Kidney (tissue), 14 donors: Measurements from ENCODE around the gene SH3RF2. TPM values are rescaled to one million over a fixed set of nuclear protein-coding genes. Genes with fewer than 3 reads are reported as not detected.

Experiments used
- DNase-seq, 5 donors: peaks; one replicate each; pipeline ENCODE4 v3.0.0-alpha.2; 2013 to 2020
- FAIRE-seq: peaks from 2 replicates; lab custom pipeline; 2012; peaks lifted over from hg19 to GRCh38; lab: Jason Lieb, UNC
- H3K27ac ChIP-seq, 2 donors: one replicate each; pipeline ENCODE4 v1.7.0; 2013; ENCODE audit warnings: low read depth in 2 of 2, low read length in 2 of 2, inconsistent platforms in 1 of 2
- H3K27me3 ChIP-seq: one replicate; pipeline ENCODE4 v1.7.1; 2013; ENCODE audit warnings: low read length, inconsistent platforms; ENCODE audit not compliant: control insufficient read depth, insufficient read depth
- H3K36me3 ChIP-seq, 3 donors: one replicate each; pipeline versions ENCODE4 v1.7.0 to v1.7.1; 2013; ENCODE audit warnings: low read length in 3 of 3, control low read depth in 1 of 3, inconsistent platforms in 1 of 3; ENCODE audit not compliant: insufficient read depth in 3 of 3, control insufficient read depth in 2 of 3
- H3K4me1 ChIP-seq, 3 donors: one replicate each; pipeline versions ENCODE4 v1.7.0 to v1.7.1; 2013; ENCODE audit warnings: low read length in 3 of 3, inconsistent platforms in 1 of 3, low read depth in 1 of 3; ENCODE audit not compliant: control insufficient read depth in 2 of 3, insufficient read depth in 2 of 3
- H3K4me3 ChIP-seq, 3 donors: one replicate each; pipeline versions ENCODE4 v1.7.0 to v1.8.1; 2013; ENCODE audit warnings: low read length in 3 of 3, control low read depth in 1 of 3, inconsistent platforms in 1 of 3
- H3K9ac ChIP-seq, 3 donors: one replicate each; pipeline versions ENCODE4 v1.7.0 to v1.7.1; 2013; ENCODE audit warnings: low read length in 3 of 3, control low read depth in 1 of 3, inconsistent platforms in 1 of 3
- H3K9me3 ChIP-seq, 3 donors: one replicate each; pipeline versions ENCODE4 v1.7.0 to v1.7.1; 2013; ENCODE audit warnings: low read length in 3 of 3, control low read depth in 1 of 3, inconsistent platforms in 1 of 3; ENCODE audit not compliant: control insufficient read depth in 2 of 3, insufficient read depth in 1 of 3
- intact Hi-C: fragments of 100-400 bp; cut with DNase I; formaldehyde crosslinking; loops from one replicate; pipeline ENCODE4 v1.11.1; 2022
- polyA plus RNA-seq: library from polyadenylated mRNA; stranded (reverse); fragments of 350-450 nt; fragmentation: Illumina TruSeq; extraction: RNeasy Lipid Tissue Mini Kit (QIAGEN cat#74804); gene quantifications from one replicate; pipeline ENCODE4 v1.2.3, GENCODE V29; 2014; ENCODE audit warnings: low read depth, low replicate concordance; ENCODE audit not compliant: insufficient read depth
- total RNA-seq: library from RNA; stranded (reverse); fragmentation: NEBNext Ultra II Directional; extraction: Animal tissue kit (Norgen Biotek cat#: 25700); gene quantifications from one replicate; pipeline ENCODE4 v1.2.1, GENCODE V29; 2021
- TF ChIP-seq, protein P1 (sequence below): IDR thresholded peaks from 3 replicates; pipeline ENCODE4 v1.5.1; 2012; ENCODE audit warnings: mild to moderate bottlenecking, moderate library complexity, borderline replicate concordance; ENCODE audit not compliant: insufficient read depth; ENCODE audit errors: extremely low read depth
- donor health status: control.
- donor health status: control.
- donor health status: control.
- donor health status: control.
- donor health status: control.
- donor health status: DM: yes; HTN: yes; CAD: no.
- donor health status: Normal renal cell carcinoma (clear cell type).

The SH3RF2 gene
- total and polyA plus RNA-seq, 2 donors from 2014 or later = 1.3 to 4.9 TPM

GRCh38 chr5:145958436-145958835 lies 22.1 kb downstream of the SH3RF2 start:
- TF ChIP-seq, protein P1, sequence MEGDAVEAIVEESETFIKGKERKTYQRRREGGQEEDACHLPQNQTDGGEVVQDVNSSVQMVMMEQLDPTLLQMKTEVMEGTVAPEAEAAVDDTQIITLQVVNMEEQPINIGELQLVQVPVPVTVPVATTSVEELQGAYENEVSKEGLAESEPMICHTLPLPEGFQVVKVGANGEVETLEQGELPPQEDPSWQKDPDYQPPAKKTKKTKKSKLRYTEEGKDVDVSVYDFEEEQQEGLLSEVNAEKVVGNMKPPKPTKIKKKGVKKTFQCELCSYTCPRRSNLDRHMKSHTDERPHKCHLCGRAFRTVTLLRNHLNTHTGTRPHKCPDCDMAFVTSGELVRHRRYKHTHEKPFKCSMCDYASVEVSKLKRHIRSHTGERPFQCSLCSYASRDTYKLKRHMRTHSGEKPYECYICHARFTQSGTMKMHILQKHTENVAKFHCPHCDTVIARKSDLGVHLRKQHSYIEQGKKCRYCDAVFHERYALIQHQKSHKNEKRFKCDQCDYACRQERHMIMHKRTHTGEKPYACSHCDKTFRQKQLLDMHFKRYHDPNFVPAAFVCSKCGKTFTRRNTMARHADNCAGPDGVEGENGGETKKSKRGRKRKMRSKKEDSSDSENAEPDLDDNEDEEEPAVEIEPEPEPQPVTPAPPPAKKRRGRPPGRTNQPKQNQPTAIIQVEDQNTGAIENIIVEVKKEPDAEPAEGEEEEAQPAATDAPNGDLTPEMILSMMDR = no peak
- Histone ChIP-seq H3K4me1 (no peaks in the 10 kb centered on the region), H3K4me3 (no peak overlapping the region), H3K36me3 (no peaks in the 10 kb centered on the region), H3K9ac (no peak overlapping the region), H3K27me3 (no peaks in the 10 kb centered on the region), H3K27ac (no peak overlapping the region), H3K9me3 (no peaks in the 10 kb centered on the region)
- FAIRE-seq (no peak), DNase-seq (no peak)
- intact Hi-C loops = no loop called here

GRCh38 chr5:145960166-145960565 lies 23.8 kb downstream of the SH3RF2 start:
- TF ChIP-seq, protein P1 = no peak
- Histone ChIP-seq H3K27me3 (no peaks in the 10 kb centered on the region), H3K9me3 (no peaks in the 10 kb centered on the region), H3K9ac (no peak overlapping the region), H3K36me3 (no peaks in the 10 kb centered on the region), H3K4me3 (no peak overlapping the region), H3K4me1 (no peaks in the 10 kb centered on the region), H3K27ac (no peak overlapping the region)
- DNase-seq (no peak), FAIRE-seq (no peak)
- intact Hi-C loops = no loop called here

DNA sequence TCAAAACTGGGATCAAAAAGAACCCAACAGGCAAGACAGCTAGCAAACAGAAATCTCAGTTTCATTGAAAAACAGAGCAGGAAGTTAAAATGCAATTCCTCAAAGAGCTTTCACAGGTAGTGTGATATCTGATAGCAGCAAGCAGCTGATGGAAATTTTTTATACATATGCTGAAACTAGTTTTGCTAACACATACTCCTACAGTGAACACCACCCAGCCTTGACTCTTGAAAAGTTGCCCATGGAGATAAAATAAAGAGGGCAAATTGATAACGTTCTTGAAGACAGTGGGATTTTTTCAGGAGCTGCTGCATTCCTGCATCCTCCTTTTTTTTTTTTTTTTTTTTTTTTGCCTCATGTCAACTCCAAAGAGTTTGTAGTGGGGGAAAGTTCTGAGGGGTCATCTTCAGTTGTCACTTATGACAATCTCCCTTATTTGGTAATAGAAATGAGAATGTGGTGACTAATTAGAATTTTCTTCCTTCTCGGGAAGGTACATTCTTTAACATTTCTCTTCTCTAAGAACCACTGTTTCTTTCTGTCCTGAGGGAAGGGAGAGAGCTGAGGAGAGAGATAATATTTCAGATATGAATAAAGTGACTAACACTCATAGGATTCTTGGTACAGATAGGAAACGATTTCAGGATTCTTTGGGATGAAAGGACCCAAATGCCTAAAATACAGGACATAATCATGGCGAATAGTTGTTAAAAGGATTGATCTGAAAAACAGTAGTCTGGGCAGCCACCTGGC lies 24.6 kb downstream of the SH3RF2 start:
- no peak for FAIRE-seq

More for the DNA sequence above, 24.6 kb downstream of the SH3RF2 start:
- Histone ChIP-seq H3K4me3 (no peak overlapping the region), H3K9me3 (no peaks in the 10 kb centered on the region), H3K36me3 (no peaks in the 10 kb centered on the region), H3K4me1 (no peaks in the 10 kb centered on the region), H3K9ac (no peak overlapping the region), H3K27me3 (no peaks in the 10 kb centered on the region), H3K27ac (no peak overlapping the region)
- TF ChIP-seq, protein P1 = no peak
- intact Hi-C loops = no loop called here
- no peak for DNase-seq
